Stimulated activated CD8-positive, alpha-beta memory T cell treated with anti-CD3 and anti-CD28 coated beads, Interleukin-15, amount 100 ng/mL, for 24 hours (primary cell): ENCODE data around the gene CAMKMT.
"Not testable (repeated sequence)": the region's sequence is repeated elsewhere in the genome, so short reads cannot be mapped to it uniquely, and the experiment has no call there.

ENCODE experiments used
- DNase-seq: peaks from one replicate; pipeline ENCODE4 v3.0.0-alpha.2; 2020; ENCODE audit warnings: low read depth

Gene CAMKMT

DNA sequence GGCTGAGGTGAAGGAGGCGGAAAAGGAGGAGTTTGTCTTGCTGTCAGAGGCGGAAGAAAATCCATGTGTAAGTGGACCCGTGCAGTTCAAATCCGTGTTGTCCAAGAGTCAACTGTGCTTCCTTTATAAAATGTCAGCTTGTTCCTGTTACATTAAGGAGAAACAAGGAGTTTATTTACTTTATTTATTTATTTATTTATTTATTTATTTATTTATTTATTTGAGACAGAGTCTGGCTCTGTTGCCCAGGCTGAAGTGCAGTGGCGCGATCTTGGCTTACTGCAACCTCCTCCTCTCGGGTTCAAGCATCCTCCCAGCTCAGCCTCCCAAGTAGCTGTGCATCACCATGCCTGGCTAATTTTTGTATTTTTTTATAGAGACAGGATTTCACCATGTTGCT lies 143.9 kb downstream of the CAMKMT start:
- not testable (repeated sequence) for DNase-seq

DNA sequence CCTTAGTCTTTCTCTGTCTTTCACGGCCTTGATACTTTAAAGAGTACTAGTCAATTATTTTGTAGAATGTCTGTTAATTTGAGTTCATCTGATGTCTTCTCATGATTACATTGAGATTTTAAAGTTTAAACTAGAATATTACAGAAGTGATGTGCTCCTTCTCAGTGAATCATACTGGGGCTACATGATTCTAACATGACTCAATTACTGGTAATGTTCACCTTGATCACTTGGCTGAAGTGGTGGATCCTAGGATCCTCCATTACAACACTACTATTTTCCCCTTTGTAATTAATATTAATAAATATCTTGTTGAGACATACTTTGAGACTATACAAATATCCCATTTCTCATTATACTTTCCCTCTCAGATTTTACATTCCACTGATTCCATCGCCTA lies 148.5 kb downstream of the CAMKMT start:
- DNase-seq, result no peak

DNA sequence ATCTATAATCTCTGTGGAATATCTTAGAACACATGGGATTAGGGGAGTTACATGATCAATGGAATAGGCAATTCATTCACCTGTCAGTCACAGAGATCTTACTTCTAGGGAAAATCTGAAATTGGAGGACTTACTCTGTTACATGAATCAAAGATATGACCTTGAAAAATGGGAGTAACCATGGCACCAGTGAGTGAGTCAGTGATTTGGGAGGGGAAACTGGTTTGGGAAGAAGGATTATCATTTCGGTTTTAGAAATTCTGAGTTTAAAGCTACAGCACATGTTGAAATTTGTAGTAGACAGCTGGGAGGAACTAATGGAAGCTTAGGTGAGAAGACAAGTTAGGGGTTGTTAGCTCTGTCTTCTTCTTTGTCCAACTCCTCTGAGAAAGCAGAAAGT lies 153.7 kb downstream of the CAMKMT start:
- DNase-seq, result no peak

DNA sequence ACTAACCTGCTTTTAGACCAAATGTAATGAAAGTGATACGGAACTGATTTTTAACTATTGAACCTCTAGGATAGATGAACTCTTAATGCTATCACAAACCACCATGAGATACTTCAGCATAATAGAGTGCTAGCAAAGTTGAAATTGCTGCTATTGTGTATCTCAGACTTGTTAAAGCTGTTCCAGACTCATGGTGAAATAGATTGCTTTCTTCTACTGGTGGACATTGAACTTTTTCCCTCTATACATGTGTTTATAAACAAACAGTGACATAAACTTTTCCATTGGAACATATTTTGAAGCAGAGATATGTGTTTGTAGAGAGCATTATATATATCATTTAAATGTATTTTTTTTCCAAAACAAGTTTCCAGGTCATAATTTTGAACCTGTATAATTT lies 157.3 kb downstream of the CAMKMT start:
- DNase-seq, result no peak

DNA sequence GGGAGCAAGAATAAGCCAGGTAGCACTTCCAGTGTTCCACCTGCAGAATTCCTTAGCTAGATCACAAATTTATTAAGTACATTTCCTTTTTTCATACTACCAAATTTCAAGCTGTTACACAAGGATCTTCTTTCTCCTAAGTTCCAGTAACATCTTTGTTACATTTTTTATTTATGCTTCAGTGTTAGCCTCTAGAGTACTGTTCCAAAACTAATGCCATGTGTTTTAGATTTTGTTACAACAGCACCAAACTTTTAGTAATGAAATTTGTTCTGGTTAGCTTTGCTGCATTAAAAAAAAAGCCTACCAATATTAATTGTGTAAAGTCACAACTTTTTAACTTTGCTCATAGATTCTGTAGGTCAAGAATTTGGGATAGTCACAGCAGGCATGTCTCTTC lies 161.1 kb downstream of the CAMKMT start:
- no peak for DNase-seq

DNA sequence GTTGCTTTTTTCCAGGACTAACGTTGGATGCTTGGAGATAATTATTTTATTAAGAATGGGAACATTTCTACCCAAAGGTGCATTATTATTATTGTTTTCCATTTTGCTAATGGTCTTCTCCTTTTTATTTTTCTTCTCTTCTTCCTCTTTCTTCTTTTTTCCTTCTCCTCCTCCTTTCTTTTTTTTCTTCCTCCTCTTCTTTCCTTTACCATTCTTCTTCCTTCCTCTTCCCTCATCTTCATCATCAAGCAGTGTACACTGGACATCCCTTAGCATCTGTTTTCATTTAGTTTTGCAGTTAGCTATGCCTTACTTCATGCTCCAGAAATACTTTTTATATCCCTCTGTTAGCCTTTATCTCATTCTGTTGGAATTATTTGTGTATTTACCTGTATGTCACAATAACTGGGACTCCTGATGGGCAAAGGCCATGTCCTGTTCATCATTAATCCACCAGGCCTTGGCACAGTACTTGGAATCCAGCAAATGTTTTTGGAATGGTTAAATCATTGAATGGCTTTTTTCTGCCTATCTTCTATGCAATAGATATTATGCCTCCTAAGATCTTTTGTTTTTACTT lies 162.7 kb downstream of the CAMKMT start:
- DNase-seq, result no peak

DNA sequence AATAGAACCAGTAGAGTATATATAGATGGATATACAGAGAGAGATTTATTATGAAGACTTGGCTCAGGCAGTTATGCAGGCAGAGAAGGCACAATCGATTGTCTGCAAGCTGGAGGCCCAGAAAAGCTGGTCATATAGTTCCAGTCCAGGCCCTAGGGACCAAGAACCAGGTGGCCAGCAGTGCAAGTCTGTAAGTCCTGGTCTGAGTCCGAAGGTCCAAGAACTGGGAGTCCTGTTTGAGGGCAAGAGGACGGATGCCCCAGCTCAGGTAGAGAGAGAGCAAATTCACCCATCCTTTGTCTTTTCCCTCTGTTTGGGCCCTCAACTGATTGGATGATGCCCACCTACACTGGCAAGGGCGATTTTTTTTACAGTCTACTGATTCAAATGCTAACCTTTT lies 164.6 kb downstream of the CAMKMT start:
- no peak for DNase-seq

DNA sequence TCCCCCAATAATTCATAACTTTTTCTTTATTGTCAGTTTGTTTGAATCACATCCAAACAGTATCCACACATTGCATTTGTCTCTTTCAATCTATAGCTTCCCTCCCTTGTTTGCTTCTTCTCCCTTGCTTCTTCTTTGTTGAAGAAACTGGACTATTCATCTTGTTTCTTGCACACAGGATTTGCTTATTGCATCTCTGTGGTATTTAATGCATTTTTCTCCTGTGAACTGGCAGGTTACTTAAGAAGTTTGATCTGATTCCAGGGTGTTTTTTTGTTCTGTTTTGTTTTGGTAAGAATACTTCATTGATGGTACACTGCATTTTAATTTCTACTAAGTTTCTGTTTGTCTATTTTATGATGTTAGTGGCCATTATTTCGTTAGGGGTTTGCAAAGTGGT lies 166.8 kb downstream of the CAMKMT start:
- DNase-seq, result no peak

DNA sequence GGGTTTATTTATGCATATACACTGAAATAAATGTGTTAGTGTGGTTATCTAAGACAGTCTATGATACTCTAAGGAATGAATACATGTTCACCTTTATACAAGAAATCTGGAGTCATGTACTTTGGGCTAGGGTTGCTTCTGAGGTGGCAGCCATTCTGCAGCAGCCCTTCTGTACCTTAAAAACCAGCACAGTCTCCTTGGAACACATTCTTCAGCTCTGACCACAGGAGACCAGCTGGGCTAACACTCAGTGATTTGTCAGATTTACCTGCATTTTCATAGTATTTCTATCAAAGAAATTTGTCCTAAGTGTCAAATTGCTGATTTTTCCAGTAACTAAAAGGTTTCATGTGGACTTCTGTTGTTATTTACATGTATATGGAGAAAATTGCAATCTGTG lies 167.7 kb downstream of the CAMKMT start:
- DNase-seq, result no peak

DNA sequence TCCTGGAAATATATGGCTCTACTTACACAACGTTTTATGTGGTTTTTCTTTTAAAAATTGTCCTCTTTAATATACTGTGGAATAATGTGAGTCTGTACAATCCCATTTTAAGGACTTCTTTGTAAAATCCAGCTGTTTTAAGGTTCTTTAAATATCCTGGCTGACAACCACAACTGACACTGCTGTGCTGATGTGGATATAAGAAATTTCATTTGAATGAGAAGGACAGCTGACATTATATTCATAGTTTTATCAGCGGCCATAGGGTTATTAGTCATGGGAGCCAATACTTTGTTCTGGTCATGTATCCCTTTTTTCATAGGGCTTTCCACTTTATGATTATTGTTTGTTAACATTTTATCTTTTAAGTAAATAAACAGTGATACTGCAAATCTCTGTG lies 169.5 kb downstream of the CAMKMT start:
- no peak for DNase-seq

DNA sequence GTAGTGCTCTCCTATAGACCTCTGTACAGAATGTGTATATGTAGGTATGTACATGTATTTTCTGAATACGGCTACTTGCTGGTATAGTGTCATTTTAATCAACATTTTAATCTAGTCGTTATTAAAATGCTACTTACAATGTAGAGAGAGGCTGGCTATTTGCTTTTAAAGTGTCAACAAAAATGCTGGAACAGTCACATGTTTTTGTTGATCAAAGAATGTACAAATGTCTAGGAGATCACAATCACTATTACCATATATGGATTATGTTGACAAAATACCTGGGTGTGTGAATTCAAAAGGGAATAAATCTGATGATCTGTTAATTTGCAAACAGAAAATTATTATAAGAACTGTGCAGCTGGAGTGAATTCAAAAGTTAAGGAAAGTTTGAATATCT lies 170.3 kb downstream of the CAMKMT start:
- DNase-seq, result no peak

DNA sequence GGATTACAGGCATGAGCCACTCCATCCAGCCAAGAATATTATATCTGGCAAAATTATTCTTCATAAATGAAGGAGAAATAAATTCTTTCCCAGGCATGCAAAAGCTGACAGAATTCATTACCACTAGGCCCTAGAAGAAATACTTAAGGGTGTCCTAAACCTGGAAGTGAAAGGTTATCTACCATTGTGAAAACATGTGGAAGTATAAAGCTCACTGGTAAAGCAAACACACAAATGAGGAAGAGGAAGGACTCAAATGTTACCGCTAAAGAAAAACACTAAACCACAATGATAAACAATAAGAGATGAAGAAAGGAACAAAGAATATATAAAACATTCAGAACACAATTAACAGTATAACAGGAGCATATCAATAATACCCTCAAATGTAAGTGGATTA lies 171.8 kb downstream of the CAMKMT start:
- DNase-seq, result no peak

DNA sequence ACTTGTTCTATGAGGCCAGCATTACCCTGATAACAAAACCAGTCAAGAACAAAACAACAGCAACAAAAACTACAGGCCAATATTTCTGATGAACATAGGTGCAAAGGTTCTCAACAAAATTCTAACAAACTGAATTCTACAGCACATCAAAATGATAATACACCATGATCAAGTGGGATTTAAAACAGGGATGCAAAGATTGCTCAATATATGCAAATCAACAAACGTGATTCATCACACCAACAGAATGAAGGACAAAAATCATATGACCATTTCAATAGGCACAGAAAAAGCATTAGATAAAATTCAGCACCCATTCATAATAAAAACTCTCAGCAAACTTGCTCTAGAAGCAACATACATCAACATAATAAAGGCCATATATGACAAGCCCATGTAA lies 173.6 kb downstream of the CAMKMT start:
- DNase-seq, result no peak

DNA sequence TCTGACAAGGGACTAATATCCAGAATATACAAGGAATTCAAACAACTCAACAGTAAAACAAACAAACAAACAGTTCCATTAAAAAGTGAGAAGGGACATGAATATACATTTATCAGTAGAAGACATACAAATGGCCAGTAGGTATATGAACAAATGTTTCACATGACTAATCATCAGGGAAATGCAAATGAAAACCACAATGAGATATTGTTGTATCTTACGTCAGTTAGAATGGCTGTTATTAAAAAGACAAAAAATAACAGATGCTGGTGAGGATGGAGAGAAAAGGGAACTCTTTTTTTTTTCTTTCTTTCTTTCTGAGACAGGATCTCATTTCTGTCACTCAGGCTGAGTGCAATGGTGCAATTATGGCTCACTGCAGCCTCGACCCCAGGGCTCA lies 175.5 kb downstream of the CAMKMT start:
- DNase-seq, result no peak

DNA sequence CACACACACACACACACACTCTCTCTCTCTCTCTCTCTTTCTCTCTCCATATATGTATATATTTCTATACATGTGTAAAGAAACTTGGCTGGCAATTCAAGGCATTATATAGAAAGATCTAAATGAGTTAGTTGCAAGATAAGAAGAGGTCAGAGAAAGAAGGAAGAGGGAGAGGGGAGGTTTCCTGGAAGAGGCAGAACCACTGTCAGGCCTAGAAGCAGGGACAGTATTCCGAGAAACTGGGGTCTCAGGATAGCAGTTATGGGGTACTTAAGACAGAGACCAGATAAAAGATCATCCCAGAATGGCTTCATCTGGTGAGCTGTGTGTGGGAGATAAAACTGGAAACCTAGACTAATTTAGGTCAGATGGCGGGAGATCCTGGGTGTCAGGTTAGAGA lies 180.8 kb downstream of the CAMKMT start:
- no peak for DNase-seq

DNA sequence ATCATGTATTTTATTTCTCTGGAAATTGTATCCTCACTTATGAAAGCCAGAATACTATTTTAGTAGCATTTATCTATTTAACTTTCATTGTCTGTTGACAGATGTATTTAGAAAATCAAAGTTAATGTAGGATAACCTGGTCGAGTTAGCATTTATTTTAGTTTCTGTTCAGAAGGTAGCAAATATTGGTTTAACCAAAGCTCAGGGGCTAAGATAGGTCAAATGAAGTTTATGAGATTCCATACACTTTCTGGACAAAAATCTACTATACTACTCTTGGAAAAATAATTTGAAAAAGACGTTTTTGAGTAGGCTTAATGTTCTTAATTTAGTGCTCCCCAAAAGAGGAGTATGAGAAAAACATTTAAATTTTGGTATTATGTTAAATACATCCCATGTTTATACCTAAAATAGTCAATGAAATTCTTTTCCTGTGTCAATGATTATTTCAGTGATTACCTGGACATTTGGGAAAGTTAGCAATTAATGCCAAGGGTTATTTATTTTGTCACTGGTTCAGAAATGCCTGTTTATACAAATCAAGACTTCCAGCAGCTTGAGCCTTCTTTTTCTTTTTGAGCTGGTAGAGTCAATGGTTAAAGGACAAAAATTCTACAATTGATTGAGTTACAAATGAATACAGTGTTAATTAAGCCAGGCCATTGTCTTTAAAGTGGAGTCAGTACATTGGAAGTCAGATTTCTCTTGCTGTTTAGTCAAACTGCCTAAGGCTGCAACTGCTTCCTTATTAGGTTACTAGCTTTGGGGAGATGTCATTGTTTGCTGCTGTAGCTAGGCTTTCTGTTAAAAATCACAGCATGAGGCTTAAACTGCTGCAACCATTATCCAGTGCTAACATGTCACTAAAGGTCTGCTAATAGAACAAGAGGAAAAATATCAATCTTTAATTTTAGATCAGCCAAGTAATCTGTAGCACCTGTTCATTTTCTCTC lies 182.3 kb downstream of the CAMKMT start:
- DNase-seq, result no peak

DNA sequence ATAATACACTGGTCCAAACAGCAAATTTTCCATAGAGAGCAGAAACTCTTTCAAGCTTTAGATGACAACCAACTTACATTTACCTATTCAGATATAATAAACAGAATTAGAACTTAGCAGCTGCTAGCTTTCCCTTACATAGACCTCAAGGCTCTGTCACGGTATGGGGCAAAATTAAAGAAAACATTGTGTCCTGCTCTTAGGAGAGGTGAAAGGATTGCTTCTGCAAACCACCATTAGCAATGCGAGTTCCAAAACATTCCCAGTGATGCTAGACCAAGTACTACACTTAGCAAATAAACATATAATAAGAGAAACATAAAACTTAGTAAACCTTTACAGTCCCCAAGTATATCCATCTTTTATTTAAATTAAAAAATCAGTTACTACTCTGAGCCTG lies 183.3 kb downstream of the CAMKMT start:
- DNase-seq, result no peak

DNA sequence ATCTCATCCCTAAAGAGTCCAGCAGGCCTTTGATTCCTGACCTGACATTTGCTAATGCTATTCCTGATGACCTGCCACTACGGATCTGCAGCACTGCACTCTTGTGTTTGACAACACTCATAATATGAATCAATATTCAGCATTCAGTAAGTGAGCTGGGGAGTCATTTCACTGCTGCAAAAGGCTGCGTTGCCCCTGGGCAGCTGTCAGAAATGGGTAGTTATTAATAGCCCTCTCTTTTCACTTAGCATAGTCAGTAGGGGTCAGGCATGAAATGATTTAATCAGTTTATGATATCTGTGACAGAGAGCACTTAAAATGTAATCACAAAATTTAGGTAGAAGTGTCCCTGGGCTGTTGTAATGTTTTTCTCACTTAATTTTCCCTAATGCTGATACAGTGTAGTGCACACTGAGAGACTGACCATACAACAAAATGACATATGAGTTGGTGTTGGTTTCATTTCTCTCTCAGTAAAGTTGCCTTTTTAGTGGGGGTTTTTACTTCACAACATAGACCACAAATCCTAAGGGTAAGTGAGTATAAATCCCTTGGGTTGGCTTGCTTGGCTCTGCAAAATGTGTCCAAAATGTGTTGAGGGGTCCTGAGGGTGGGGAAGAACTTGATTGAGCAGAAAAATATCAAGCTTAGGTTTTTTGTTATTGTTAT lies 184.8 kb downstream of the CAMKMT start:
- no peak for DNase-seq

DNA sequence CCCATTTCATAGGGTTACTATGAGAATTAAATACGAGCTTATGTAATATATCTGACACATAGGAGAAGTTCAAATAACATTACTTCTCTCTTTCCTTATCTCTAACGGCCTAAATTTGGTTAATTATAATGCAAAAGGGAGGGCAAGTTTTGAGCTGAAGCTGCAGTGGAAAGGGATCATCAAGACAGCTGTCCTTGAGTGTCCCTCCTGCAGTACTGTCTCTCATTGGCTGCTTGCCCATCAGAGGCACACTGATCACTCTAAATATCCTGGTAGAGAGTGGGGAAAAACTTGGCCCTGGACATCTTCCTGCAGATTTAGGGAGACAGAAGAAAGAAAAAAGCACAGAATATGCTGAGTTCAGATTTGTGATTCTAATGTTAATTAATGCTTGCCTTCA lies 186.0 kb downstream of the CAMKMT start:
- no peak for DNase-seq

DNA sequence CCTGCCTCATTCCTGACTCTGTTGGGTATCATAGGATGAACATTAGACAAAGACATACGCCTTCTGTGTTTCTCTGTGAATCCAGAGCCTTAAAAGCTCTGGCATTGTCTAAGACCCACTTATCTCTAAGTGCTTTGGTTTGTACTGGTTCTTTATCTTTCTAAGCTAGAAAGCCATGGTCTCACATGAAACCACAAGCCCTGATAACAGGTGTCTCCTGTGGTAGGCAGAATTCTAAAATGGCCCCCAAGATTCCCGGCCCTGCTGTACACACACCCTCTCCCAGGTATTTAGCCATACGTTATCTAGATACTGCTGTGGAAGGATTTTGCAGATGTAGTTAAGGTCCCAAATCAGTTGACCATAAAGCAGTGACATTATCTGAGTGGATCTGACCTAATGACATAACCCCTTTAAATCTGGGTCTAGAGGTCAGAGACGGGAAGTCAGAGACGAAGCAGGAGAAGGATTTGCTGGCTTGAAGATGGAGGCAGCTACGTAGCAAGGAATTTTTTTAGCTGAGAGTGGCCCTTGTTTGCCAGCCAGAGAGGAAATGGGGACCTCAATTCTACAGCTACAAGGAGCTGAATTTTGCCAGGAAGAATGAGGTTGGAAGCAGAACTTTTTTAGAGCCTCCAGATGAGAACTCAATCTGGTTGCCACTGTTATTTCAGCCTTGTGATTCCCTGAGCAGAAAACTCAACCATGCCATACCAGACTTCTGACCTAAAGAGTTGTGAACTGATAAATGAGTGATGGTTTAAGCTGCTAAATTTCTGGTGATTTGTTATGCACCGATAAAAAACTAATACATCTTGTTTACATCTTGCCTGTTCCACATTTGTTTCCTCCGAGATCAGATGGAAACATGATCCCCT lies 186.7 kb downstream of the CAMKMT start:
- no peak for DNase-seq

DNA sequence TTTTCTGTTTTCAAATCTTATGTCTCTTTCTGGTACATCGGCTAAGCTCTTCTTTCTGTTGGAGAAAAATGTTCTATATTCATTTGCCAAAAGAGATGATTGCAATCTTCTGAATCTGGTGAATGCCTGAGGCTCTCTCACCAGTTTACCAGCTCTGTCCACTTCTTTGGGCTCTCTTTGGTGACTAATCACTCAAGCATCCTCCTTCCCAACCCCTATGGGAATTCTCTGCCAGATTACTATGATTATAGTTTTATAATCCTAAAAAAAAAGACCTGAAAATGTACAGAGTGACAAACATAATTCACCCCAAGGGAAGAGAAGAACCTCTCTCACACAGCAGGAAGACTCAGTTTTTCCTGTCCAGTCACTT lies 187.3 kb downstream of the CAMKMT start:
- no peak for DNase-seq

DNA sequence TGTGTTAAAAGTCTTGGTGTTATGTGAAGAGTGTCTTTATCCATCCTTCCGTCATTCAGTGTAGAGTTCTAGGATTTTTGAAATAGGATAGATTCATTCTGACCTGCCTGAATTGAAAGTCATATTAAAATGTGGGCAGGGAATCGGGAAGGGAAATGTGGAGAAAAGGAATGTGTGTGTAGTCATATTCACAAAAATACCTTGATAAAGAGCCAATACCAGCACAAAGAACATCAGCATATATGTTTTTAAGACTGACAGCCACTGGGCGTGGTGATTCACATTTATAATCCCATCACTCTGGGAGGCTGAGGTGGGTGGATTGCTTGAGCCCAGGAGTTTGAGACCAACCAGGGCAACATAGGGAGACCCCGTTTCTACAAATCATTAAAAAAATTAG lies 188.1 kb downstream of the CAMKMT start:
- no peak for DNase-seq
